Thyroid gland (tissue), 4 donors: ENCODE measurements around the gene CNTN1.

Experiments used
- POLR2A ChIP-seq, 2 donors: fragments of 450-650 bp; IDR thresholded peaks; one replicate each; pipeline ENCODE4 v1.6.1; 2017; ENCODE audit warnings: antibody characterized with exemption in 2 of 2, mild to moderate bottlenecking in 2 of 2, moderate library complexity in 1 of 2
- TF ChIP-seq, protein P1 (sequence below), 6 experiments: fragments of 200-600 bp in 3 of 6; fragments of 450-650 bp in 3 of 6; sonication (generic) in 3 of 6; IDR thresholded peaks; one replicate each; pipeline ENCODE4 v1.5.1; 2016 to 2019; ENCODE audit warnings: antibody characterized with exemption in 6 of 6, mild to moderate bottlenecking in 2 of 6, inconsistent platforms in 1 of 6, moderate library complexity in 1 of 6

DNA sequence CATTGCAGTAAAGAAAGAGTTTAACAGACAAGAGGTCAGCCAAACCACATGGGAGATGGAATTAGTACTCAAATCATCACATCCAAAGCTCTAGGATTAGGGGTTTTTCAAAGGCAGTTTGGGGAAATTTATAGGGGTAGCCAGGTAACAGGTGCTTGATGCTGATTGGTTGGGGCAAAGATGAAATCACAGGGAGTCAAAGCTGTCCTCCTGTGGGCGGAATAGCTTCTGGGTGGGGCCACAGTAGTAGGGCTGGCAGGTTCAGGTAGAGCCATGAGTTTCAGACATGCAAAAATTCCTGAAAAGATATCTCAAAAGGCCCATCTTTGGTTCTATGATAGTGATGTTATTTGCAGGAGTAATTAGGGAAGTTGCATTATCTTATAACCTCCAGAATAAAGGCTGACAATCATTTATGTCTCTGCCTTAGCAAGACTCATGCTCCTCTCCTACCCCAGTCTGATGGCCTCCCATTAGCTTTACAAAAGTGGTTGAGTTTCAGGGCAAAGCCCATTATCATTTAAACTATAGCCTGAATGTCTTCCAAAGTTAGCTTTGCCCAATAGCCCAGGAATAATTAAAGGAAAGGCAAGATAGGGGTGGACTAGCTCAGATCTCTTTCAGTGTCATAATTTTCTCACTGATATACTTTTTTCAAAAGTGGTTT lies 42.1 kb upstream of the CNTN1 start:
- TF ChIP-seq, protein P1, sequence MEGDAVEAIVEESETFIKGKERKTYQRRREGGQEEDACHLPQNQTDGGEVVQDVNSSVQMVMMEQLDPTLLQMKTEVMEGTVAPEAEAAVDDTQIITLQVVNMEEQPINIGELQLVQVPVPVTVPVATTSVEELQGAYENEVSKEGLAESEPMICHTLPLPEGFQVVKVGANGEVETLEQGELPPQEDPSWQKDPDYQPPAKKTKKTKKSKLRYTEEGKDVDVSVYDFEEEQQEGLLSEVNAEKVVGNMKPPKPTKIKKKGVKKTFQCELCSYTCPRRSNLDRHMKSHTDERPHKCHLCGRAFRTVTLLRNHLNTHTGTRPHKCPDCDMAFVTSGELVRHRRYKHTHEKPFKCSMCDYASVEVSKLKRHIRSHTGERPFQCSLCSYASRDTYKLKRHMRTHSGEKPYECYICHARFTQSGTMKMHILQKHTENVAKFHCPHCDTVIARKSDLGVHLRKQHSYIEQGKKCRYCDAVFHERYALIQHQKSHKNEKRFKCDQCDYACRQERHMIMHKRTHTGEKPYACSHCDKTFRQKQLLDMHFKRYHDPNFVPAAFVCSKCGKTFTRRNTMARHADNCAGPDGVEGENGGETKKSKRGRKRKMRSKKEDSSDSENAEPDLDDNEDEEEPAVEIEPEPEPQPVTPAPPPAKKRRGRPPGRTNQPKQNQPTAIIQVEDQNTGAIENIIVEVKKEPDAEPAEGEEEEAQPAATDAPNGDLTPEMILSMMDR (IDR thresholded peaks at IDR 0.05), result no peak
- TF ChIP-seq POLR2A (IDR thresholded peaks at IDR 0.05), result no peak
